ENCODE measurements around the gene ALKBH2. TPM values are rescaled to one million over a fixed set of nuclear protein-coding genes. Genes with fewer than 3 reads are reported as not detected.
A peak's percentile ranks its signal among the peaks of the same experiment; 100 is the strongest.

ALKBH2 gene
- 10 to 100 TPM in 4 of 6 experiments, 1 to 10 TPM in 2; 6.1 to 19.3 (median 17.1) TPM for total RNA-seq
- long read RNA-seq, partial matches to known transcripts, result 0 of 6 reads
- long read RNA-seq, other reads (novel, unspliced or antisense), result 1 of 6 reads

DNA sequence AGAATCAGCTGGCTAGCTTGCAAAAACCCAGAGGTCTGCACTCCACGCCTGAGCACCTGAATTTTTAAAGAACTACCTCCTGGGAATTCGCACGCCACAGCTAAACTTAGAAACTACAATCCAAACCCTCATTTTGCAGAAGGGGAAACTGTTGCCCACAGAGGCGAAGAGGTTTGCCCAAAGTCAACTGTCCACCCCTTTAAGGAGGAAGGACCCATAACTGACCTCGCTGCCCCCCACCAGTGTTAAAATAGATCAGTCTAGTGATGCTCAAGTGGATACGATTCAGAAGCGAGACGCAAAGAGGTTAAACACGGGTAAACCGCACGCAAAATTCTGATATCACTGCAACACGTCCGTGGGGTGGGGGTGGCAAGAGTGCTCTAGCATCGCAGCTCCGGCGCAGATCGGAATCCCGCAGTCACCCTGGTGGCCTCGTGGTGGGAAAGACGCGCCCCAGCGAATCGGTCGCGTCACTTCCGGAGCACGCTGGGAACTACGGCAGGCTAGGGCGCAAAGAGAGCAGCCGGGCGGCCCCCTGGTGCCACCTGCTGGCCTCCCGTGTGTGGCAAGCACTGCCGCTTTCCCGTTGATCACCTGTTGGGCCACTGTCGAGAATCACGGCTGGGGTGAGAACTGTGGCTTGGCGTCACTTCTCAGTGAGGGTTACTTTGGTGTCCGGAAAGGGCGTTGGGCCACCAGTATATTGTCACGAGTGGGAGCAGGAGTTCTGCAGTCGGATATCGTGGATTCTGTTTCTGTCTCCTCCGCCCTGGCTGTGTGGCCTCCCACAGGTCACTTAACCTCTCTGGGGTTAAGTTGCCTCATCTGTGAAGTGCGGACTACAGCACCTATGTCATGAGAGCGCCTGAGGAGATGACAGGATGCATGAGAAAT, at the start of gene ALKBH2:
ALKBH2 (minus strand) TSS at position 451 of the 897 bp plus-strand sequence. CDS start 686 bp downstream, outside the sequence.
- Histone ChIP-seq H3K27ac (peak within 1 kb of the TSS; percentile 36 to 65 (median 65)), H3K27me3 (no peaks in the 10 kb centered on the region), H3K4me3 (peak within 1 kb of the TSS; percentile 40 to 65 (median 55)), H3K4me1 (peaks cover 0 to 37% (median 2%) of the 10 kb centered on the region in 4 donors), H3K9me3 (no peaks in the 10 kb centered on the region), H3K36me3 (peaks cover 0 to 9% (median 4%) of the 10 kb centered on the region in 4 donors)
- peak; percentile 94 for DNase-seq
- peak; percentile 82 to 84 (median 83) for ATAC-seq
- WGBS (ENCODE audit: insufficient coverage, low coverage, low lambda C conversion rate, missing lambda C conversion rate), result 2% methylated on average over 25 of the region's 45 CpGs
- intact Hi-C loops (cut with DNase I), result loop anchor here in 1 of 2 donors (5.0 kb wide), 1 partner anchor 41 kb away; the partner anchor contains the start of gene USP30
- TF ChIP-seq, protein P1, sequence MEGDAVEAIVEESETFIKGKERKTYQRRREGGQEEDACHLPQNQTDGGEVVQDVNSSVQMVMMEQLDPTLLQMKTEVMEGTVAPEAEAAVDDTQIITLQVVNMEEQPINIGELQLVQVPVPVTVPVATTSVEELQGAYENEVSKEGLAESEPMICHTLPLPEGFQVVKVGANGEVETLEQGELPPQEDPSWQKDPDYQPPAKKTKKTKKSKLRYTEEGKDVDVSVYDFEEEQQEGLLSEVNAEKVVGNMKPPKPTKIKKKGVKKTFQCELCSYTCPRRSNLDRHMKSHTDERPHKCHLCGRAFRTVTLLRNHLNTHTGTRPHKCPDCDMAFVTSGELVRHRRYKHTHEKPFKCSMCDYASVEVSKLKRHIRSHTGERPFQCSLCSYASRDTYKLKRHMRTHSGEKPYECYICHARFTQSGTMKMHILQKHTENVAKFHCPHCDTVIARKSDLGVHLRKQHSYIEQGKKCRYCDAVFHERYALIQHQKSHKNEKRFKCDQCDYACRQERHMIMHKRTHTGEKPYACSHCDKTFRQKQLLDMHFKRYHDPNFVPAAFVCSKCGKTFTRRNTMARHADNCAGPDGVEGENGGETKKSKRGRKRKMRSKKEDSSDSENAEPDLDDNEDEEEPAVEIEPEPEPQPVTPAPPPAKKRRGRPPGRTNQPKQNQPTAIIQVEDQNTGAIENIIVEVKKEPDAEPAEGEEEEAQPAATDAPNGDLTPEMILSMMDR (IDR thresholded peaks at IDR 0.05), result peak; percentile 98 to 99 (median 98)
- TF ChIP-seq POLR2A (IDR thresholded peaks at IDR 0.05), result peak; percentile 77

DNA sequence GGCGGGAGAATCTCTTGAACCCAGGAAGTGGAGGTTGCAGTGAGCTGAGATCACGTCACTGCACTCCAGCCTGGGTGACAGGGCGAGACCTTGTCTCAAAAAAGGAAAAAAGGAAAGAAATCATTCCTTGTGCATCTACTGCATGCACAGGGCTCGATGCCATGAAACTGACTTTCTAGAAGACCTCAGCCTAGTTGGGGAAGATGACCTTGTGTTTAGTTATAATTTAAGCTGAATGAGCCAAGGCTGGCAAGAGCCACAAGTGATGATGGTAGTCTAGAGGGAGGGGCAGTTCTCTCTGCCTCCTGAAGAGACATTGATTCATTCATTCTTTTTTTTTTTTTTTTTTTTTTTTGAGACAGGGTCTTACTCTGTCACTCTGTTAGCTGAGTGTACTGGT, 47.3 kb upstream of the ALKBH2 start:
- no peaks in the 10 kb centered on the region for H3K27me3 ChIP-seq
- H3K4me1 ChIP-seq, result peaks cover 0 to 92% (median 34%) of the 10 kb centered on the region in 4 donors
- WGBS (ENCODE audit: insufficient coverage, low coverage, low lambda C conversion rate, missing lambda C conversion rate), result 45% methylated on average over 4 of the region's 4 CpGs
- intact Hi-C loops (cut with DNase I), result no loop called here
- H3K9me3 ChIP-seq, result no peaks in the 10 kb centered on the region
- TF ChIP-seq, protein P1 (IDR thresholded peaks at IDR 0.05), result no peak
- TF ChIP-seq POLR2A (IDR thresholded peaks at IDR 0.05), result no peak
- DNase-seq (peak in 1 of 3 donors; percentile 55), ATAC-seq (peak; percentile 21 to 50 (median 30))
- H3K36me3 ChIP-seq, result peaks cover 0 to 31% (median 2%) of the 10 kb centered on the region in 4 donors
- peak overlapping the region in 1 of 3 donors; percentile 57 for H3K27ac ChIP-seq
- H3K4me3 ChIP-seq, result no peak overlapping the region

DNA sequence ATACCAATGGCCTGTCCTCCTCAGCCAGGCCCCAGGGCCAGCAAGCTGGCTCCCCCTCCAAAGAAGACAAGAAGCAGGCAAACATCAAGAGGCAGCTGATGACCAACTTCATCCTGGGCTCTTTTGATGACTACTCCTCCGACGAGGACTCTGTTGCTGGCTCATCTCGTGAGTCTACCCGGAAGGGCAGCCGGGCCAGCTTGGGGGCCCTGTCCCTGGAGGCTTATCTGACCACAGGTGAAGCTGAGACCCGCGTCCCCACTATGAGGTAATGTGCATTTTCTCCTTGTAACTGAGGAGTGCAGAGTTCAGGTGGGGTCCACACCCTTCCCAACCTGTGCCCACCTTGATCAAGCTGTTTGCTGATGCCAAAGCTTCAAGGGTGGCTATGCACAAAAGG, 46.5 kb upstream of the ALKBH2 start:
- ATAC-seq (no peak), DNase-seq (no peak)
- no peaks in the 10 kb centered on the region for H3K27me3 ChIP-seq
- peaks cover 0 to 31% (median 2%) of the 10 kb centered on the region in 4 donors for H3K36me3 ChIP-seq
- no peak overlapping the region for H3K4me3 ChIP-seq
- no peak for TF ChIP-seq POLR2A (IDR thresholded peaks at IDR 0.05)
- TF ChIP-seq, protein P1 (IDR thresholded peaks at IDR 0.05), result no peak
- peaks cover 0 to 93% (median 32%) of the 10 kb centered on the region in 4 donors for H3K4me1 ChIP-seq
- H3K9me3 ChIP-seq, result no peaks in the 10 kb centered on the region
- no CpG with 5 or more reads among the region's 7 CpGs for WGBS (ENCODE audit: insufficient coverage, low coverage, low lambda C conversion rate, missing lambda C conversion rate)
- peak overlapping the region in 1 of 3 donors; percentile 57 for H3K27ac ChIP-seq
- intact Hi-C loops (cut with DNase I), result loop anchor here (10.0 kb wide), 1 partner anchor 55 kb away; no protein-coding TSS in a partner anchor

DNA sequence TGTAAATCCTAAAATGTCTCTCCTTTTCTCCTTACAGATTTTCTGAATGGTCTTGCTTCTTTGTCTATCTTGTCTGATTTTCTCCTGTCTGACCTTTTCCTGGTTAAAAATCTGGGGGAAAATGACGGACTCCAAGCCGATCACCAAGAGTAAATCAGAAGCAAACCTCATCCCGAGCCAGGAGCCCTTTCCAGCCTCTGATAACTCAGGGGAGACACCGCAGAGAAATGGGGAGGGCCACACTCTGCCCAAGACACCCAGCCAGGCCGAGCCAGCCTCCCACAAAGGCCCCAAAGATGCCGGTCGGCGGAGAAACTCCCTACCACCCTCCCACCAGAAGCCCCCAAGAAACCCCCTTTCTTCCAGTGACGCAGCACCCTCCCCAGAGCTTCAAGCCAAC, 46.1 kb upstream of the ALKBH2 start:
- peaks cover 0 to 93% (median 32%) of the 10 kb centered on the region in 4 donors for H3K4me1 ChIP-seq
- no peak for ATAC-seq
- no peak overlapping the region for H3K4me3 ChIP-seq
- peaks cover 0 to 31% (median 2%) of the 10 kb centered on the region in 4 donors for H3K36me3 ChIP-seq
- no peak for DNase-seq
- H3K27me3 ChIP-seq, result no peaks in the 10 kb centered on the region
- intact Hi-C loops (cut with DNase I), result loop anchor here (10.0 kb wide), 1 partner anchor 55 kb away; no protein-coding TSS in a partner anchor
- WGBS (ENCODE audit: insufficient coverage, low coverage, low lambda C conversion rate, missing lambda C conversion rate), result 67% methylated on average over 5 of the region's 9 CpGs
- H3K27ac ChIP-seq, result peak overlapping the region in 1 of 3 donors; percentile 57
- H3K9me3 ChIP-seq, result no peaks in the 10 kb centered on the region
- TF ChIP-seq, protein P1 (IDR thresholded peaks at IDR 0.05), result no peak
- TF ChIP-seq POLR2A (IDR thresholded peaks at IDR 0.05), result no peak
